OCI-LY3 (cell line): Measurements from ENCODE around the gene CMIP.

Source experiments
- CTCF ChIP-seq: fragments of 200-600, 300-600 bp; sonication (generic); IDR thresholded peaks from 2 replicates; pipeline ENCODE4 v1.5.1; 2014; ENCODE audit warnings: antibody characterized with exemption, low read length, low read depth
- EZH2phosphoT487 ChIP-seq: fragments of 200-600 bp; shearing (Covaris generic); IDR thresholded peaks from 2 replicates; pipeline ENCODE4 v1.6.1; 2018; ENCODE audit warnings: antibody characterized with exemption, mixed run types, low read depth

DNA sequence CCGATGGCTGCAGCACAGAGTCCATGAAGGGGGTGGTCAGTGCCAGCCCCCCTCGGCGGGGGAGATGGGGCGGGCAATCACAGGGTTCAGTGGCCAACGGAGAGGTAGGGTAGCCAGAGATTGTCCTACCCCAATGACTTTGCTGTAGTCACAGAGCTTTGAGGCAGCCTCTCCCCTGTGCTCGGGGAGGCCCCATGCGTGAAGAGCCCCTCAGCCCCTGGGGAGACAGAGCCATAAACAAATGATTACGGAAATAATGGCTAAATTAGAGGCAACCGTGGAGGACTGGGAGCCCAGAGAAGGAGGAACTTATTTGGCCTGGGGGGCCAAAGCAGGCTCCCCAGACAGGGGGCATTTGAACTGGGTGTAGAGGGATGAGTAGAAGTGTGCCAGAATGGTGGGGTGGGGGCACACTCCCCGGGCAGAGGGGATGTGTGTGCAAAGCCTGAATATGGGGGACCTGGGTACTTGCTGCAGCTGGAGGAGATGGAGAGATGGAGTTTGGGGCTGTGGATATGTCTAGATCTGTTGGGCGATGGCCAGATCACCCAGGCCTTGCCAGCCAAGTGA lies 164.8 kb downstream of the CMIP start:
- TF ChIP-seq CTCF (no peak), EZH2phosphoT487 (no peak)
